Middle frontal gyrus (tissue), 1 donor: Measurements from ENCODE around the gene ZNF48.

Experiments
- DNase-seq: peaks from one replicate; pipeline ENCODE4 v3.0.0-alpha.2; 2015; ENCODE audit warnings: low spot score; ENCODE audit errors: extremely low spot score

Gene ZNF48

GRCh38 chr16:30395155-30395991 lies at the start of gene ZNF48:
Gene ZNF48 (plus strand): TSS chr16:30395420. CDS start chr16:30395795, 375 bp downstream.
- DNase-seq, result peak; percentile 92

DNA sequence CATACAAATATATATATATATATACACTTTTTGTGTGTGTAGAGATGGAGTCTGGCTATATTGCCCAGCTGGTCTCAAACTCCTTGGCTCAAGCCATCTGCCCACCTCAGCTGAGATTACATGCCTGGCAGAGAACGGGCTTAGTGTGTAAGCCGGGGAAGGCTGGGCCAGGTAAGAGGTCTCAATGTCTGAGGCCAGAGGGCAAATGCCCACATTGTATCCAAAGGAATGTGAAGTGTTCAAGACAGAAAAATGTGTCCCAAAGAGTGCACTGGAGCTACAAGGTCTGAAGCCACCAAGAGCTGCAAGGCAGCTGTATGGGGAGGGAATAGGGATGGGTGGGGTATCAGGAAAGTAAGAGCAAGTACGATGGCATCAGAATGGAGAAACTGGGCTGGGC lies 48.9 kb upstream of the ZNF48 start:
- no peak for DNase-seq

DNA sequence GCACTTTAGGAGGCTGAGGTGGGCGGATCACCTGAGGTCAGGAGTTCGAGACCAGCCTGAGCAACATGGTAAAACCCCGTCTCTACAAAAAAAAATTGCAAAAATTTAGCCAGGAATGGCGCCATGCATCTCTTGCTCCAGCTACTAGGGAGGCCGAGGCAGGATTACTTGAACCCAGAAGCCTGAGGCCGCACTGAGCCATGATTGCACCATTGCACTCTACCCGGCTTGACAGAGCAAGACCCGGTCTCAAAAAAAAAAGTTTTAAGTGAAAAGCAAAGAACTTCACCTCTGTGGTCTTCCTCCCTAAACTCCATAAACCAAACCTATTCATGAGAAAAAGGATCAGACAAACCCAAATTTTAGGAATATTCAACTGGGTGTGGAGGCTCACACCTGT lies 47.1 kb upstream of the ZNF48 start:
- no peak for DNase-seq

DNA sequence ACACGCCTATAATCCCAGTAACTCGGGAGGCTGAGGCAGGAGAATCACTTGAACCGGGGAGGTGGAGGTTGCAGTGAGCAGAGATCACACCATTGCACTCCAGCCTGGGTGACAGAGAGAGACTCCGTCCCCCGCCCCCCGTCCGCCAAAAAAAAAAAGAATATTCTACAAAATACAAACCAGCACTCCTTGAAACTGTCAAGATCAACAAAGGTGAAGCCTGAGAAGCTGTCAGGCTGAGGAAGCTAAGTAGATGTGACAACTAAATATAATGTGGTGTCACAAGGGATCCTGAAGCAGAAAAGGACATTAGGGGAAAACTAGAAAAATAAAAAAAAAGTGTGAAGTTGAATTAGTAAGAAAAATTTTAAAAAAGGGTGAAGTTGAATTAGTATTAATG lies 46.3 kb upstream of the ZNF48 start:
- DNase-seq, result no peak

GRCh38 chr16:30349675-30350074 lies 45.5 kb upstream of the ZNF48 start:
- DNase-seq, result no peak

DNA sequence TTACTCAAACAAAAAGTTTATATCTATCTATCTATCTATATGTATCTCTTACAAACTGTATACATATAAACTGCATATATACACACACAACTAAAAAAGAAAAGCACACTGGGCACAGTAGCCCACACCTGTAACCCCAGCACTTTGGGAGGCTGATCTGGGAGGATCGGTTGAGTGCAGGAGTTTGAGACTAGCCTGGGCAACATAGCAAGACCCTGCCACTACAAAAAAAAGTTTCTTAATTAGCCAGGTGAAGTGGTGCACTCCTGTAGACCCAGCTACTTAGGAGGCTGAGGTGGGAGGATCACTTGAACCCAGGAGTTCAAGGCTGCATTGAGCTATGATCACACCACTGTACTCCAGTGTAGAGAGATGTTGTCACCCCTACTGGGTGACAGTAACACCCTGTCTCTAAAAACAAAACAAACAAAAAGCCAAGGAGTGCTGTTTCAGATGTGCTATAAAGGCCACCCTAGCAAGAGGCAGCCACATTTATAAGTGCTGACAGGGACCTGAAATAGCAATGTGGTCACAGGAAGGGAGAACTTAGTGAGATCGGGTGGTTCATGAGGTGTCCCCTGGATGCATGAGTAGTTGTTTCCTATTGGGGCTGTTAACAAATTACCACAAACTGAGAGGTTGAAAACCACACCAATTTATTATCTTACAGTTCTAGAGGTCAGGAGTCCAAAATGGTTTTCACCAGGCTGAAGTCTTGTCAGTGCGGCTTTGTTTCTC lies 44.9 kb upstream of the ZNF48 start:
- no peak for DNase-seq

DNA sequence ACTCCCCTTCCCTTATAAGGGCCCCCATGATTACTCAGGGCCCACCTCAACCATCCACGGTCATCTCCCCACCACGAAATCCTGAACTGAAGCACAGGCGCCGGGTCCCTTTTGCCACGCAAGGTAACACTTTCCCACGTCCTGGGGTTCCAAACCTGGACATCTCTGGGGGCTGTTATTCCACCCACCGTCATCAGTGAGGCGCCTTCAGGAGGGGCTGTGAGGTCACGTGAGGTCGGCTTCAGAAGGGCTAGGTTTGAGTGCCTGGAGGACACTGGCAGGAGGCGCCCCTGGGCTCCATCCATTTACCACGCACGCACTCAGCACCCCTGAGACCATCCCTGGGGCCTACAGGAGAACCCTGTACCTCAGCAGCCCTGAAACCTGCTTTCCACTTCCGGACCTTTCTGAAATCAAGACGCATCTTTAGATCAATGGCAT lies 44.2 kb upstream of the ZNF48 start:
- DNase-seq, result no peak

DNA sequence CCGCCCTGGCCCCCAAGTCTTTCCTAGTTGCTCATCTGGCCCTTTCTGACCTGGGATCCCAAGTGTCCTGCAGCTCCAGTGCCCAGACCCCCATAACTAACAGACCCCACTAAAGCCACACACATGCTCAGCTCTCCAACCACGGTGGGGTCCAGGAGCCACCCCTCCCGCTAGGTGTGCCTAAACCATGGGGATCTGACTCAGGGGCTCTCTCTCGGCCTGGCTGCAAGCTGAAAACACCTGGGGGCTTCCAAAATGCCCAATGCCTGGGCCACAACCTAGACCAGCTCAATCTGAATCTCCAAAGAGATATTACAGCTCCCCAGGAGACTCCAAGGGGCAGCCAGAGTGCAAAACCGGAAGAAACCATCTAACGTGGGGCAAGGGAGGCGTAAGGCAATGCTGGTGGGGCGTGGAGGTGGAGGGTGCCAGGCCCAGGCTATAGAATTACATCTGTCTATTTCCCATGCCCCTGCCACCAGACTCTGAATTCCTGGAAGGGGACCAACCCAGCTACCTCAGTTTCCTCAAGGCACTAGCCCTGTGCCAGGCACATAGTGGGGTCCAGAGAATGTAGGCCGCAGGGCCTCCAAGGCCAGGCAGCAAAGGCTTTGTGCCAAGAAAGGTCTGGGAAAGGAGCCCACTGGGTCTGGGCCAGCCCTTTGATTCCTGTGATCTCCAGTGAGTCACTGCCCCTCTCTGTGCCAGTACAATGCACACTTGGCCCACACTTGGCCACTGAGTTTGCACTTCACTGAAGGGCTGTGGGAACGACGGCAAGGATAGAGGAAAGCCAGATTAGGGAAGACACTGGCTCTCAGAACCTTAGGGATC lies 43.4 kb upstream of the ZNF48 start:
- peak; percentile 60 for DNase-seq

DNA sequence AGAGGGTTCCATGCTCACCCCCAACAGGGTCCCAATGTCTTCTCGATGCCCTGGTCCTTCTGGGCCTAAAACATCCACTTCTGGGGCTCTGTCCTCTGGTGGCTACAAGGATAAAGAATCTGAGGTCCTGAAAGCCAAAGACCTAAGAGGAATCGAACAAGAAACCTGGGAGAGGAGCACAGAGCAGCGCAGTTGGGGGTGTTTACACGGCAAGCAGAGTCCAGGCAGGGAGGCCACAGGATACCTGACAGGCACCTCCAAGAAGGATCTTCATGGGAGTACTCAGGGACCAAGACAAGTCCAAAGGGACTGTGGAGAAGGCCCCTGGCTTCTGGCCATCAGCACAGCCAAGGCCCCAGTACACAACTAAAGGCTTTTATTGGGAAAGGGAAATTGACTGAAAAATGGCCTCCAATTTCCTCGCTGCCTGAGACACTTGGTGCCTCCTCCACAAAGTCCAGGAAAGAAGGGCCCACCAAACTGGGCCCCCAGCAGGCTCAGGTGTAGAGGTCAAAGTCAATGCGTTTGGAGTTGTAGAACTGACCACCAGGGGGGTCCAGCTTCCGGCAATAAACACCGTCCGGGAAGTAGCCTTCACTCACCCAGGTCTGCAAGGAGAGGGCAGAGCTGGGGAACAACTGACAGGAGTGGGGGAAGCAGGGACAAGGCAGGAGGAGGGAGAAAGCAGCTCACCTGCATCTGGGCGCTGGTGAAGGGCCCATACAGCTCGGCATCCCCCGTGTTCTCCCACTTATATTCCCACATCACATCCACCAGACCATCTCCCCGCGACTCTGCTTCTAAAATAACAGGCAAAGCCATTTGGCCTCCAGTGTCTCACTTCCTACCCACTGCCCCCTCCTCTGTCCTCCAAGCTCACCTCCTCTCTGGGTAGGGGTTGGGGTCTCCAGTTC lies 42.5 kb upstream of the ZNF48 start:
- DNase-seq, result no peak

GRCh38 chr16:30353438-30354129 lies 41.6 kb upstream of the ZNF48 start:
- DNase-seq, result no peak

- no peak for DNase-seq
Observed at GRCh38 chr16:30354423-30355143, 40.6 kb upstream of the ZNF48 start.

GRCh38 chr16:30355144-30355953 lies 39.9 kb upstream of the ZNF48 start, which contains the start of gene CD2BP2:
Gene CD2BP2 (minus strand): TSS chr16:30355308. CDS start chr16:30354681, 627 bp downstream.
- DNase-seq, result peak; percentile 99

- DNase-seq, result no peak
Observed at GRCh38 chr16:30355954-30356308, 39.3 kb upstream of the ZNF48 start.

DNA sequence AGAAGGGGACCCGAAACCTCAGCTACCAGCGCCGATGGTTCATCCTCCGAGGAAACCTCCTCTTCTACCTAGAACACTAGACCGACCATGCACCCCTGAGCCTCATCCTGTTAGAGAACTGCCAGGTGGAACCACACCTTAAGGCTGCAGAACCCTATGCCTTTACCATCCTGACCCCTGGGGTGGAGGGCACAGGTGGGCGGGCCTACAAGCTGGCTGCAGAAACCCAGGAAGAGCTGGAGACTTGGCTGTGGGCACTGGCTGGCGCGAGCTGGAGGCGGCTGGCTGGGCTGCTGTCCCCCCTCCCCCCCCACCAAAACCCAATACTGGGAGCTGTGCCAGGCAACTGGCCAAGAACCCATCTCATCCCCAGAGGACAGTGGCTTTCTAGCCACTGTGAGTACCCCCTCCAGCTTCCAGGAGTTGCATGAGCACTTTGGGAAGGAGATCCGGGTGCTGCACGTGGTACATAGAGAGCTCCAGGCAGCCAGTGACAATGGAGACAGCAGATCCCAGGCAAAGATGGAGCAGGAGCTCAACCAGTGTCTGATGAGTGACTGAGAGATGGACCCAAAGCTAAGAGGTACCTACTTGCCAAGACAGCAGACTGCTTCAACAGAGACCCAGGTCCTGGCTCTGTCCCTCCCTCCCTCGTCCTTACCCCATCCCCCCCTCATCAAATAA lies 38.7 kb upstream of the ZNF48 start:
- no peak for DNase-seq

GRCh38 chr16:30357085-30357714 lies 38.0 kb upstream of the ZNF48 start:
- no peak for DNase-seq

- DNase-seq, result no peak
Observed at GRCh38 chr16:30357715-30358576, 37.3 kb upstream of the ZNF48 start.

DNA sequence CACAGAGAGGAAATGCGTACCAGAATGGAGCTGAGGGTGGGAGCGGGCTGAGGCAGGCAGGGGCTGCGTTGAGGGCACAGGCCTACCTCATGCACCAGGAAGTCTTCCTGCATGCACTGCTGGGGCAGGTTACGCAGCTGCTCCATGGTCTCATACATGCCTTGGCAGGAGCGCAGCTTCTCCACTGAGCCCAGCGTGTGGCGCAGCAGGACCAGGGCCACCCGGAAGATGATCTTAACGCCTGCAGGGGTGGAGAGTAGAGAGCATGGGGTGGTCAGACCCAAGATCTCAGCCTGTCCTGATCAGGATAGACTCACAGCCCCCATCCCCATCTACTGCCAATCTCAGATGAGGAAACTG lies 36.7 kb upstream of the ZNF48 start:
- DNase-seq, result no peak
